Measurements from ENCODE around the gene LHFPL2. TPM values are rescaled to one million over a fixed set of nuclear protein-coding genes. Genes with fewer than 3 reads are reported as not detected.
A peak's percentile ranks its signal among the peaks of the same experiment; 100 is the strongest.

LHFPL2 gene
- total RNA-seq, 4 donors from 2014 or later, result 2.2 to 11.1 (median 6.2) TPM

DNA sequence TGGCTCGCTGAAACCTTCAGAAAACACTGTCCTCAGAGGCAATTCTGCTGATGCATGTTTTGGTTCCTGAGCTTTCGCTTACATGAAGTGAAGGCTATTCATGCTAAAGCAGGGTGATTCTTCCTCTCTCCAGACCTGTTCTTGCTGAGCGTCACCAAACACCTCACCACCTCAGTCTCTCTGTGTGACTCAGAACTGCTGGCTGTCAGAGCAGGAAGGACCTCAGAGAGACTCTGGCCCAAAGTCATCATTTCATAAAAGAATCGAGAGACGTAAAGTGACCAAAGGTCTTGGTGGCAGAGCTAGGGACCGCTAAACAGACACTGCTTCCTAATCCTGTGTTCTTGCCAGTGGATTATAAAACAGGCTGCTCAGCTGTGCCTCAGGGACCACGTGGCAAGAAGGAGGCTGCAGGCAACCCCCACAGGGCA lies 73.8 kb downstream of the LHFPL2 start:
- 62 to 63% methylated on average over 6 to 7 of the region's 7 CpGs for WGBS, 2 donors
- intact Hi-C loops (cut with DNase I), result no loop called here
- TF ChIP-seq POLR2A (IDR thresholded peaks at IDR 0.05), result no peak
- H3K27me3 ChIP-seq, result no peaks in the 10 kb centered on the region
- no peaks in the 10 kb centered on the region for H3K36me3 ChIP-seq
- H3K4me1 ChIP-seq, result peaks cover 0 to 35% (median 11%) of the 10 kb centered on the region in 3 donors
- DNase-seq, result no peak
- H3K27ac ChIP-seq, result peak overlapping the region in 2 of 4 donors; percentile 4 to 15
- no peaks in the 10 kb centered on the region for H3K9me3 ChIP-seq
- H3K4me3 ChIP-seq, result no peak overlapping the region

DNA sequence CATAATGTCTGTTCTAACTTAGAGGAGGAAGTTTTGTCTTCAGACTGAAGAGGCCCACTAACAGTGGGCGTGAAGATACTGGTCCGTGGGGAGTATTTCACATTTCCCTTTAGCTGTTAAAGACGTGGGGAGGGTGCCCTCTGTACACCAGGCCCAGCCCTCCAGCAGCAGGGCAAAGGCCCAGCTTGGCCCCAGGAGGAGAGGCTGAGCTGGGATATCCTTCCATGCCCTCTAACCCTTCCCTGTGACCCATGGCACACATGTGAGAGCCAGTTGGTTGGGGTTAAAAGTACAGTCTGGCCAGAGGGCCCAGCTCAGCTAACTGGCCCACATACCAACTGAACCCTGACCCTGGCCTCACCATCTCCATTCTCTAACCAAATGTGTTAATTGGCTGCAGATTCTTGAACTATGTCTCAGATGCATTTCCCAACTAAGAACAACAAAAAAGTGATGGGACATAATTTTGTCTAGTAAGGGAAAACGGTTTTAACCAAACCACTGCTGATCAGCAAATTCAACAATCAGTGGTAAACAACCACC lies 74.4 kb downstream of the LHFPL2 start:
- H3K9me3 ChIP-seq, result no peaks in the 10 kb centered on the region
- 44 to 58% methylated on average over 4 of the region's 4 CpGs for WGBS, 2 donors
- no peak for DNase-seq
- intact Hi-C loops (cut with DNase I), result no loop called here
- H3K27me3 ChIP-seq, result no peaks in the 10 kb centered on the region
- no peak for TF ChIP-seq POLR2A (IDR thresholded peaks at IDR 0.05)
- TF ChIP-seq, protein P1, sequence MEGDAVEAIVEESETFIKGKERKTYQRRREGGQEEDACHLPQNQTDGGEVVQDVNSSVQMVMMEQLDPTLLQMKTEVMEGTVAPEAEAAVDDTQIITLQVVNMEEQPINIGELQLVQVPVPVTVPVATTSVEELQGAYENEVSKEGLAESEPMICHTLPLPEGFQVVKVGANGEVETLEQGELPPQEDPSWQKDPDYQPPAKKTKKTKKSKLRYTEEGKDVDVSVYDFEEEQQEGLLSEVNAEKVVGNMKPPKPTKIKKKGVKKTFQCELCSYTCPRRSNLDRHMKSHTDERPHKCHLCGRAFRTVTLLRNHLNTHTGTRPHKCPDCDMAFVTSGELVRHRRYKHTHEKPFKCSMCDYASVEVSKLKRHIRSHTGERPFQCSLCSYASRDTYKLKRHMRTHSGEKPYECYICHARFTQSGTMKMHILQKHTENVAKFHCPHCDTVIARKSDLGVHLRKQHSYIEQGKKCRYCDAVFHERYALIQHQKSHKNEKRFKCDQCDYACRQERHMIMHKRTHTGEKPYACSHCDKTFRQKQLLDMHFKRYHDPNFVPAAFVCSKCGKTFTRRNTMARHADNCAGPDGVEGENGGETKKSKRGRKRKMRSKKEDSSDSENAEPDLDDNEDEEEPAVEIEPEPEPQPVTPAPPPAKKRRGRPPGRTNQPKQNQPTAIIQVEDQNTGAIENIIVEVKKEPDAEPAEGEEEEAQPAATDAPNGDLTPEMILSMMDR (IDR thresholded peaks at IDR 0.05), result no peak
- no peaks in the 10 kb centered on the region for H3K36me3 ChIP-seq
- H3K4me1 ChIP-seq, result peaks cover 0 to 40% (median 13%) of the 10 kb centered on the region in 3 donors
- peak overlapping the region in 1 of 4 donors; percentile 15 for H3K27ac ChIP-seq
- no peak overlapping the region for H3K4me3 ChIP-seq

DNA sequence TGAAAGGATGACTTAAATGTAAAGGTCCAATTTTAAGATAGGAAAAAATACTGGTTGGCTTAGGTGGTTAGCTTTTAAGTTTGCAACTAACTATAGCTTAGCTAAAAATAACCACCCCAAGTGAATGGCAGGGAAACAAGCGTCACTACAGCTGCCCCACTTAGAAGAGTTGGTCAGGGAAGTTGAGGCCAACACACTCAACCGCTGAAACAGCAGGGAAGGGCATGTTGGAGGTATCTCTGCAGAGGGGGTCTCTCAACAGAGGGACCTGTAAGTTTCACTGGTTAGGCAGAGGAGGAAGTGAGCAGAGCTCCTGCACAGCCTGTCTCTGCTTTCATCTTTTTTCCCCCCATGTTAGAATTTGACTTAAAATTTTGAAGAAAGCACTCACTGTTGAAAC lies 75.3 kb downstream of the LHFPL2 start:
- intact Hi-C loops (cut with DNase I), result no loop called here
- Histone ChIP-seq H3K4me1 (peaks cover 0 to 48% (median 13%) of the 10 kb centered on the region in 3 donors), H3K27ac (no peak overlapping the region), H3K9me3 (no peaks in the 10 kb centered on the region), H3K4me3 (no peak overlapping the region), H3K36me3 (no peaks in the 10 kb centered on the region), H3K27me3 (no peaks in the 10 kb centered on the region)
- no peak for TF ChIP-seq POLR2A (IDR thresholded peaks at IDR 0.05)
- TF ChIP-seq, protein P1 (IDR thresholded peaks at IDR 0.05), result no peak
- DNase-seq, result no peak
- WGBS, 2 donors, result 75 to 84% methylated on average over 2 of the region's 2 CpGs

DNA sequence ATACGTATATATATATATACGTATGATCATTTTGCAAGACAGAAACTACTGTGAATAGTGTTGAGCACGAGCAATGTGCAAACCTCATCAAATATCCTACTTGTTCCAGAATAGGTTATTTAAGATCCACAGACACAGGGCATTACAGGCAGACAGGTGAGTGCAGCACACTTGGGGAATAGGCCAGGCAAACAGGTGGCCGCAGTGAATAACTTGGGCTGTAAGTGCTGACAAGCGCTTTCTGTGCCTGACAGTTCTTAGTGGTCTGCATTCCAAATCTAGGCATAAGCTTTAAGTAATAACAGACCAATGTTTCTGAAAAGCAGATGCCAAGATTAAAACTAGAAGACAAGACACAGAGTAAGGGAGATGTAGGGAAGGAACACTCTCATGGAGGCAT lies 77.9 kb downstream of the LHFPL2 start:
- no peak overlapping the region for H3K4me3 ChIP-seq
- no peaks in the 10 kb centered on the region for H3K36me3 ChIP-seq
- no peak overlapping the region for H3K27ac ChIP-seq
- H3K9me3 ChIP-seq, result no peaks in the 10 kb centered on the region
- H3K27me3 ChIP-seq, result no peaks in the 10 kb centered on the region
- no peak for DNase-seq
- H3K4me1 ChIP-seq, result peaks cover 0 to 35% (median 5%) of the 10 kb centered on the region in 3 donors
- WGBS, 2 donors, result 79 to 90% methylated on average over 5 of the region's 5 CpGs
- intact Hi-C loops (cut with DNase I), result no loop called here
- TF ChIP-seq POLR2A (IDR thresholded peaks at IDR 0.05), result no peak
- TF ChIP-seq, protein P1 (IDR thresholded peaks at IDR 0.05), result no peak

DNA sequence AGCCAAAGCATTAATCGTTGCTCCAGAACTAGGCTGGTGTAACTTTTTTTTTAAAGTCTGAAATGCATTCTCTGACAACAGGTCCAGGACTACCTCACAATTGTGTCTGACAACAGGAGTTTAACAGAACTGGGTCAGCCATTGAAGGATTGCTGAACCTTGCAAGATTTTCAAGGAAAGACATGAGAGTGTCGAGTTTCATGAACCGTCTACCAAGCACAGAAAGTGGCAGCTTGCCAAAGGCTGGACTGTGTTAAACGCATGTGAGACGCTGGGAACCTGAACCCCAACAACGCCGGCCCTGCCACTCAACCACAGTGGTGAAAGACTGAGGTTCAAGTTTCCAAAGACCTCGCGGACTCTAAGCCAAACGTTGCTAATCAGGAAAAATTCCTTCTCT lies 79.1 kb downstream of the LHFPL2 start:
- Histone ChIP-seq H3K27ac (no peak overlapping the region), H3K4me3 (no peak overlapping the region), H3K4me1 (peaks cover 0 to 28% (median 5%) of the 10 kb centered on the region in 3 donors), H3K36me3 (no peaks in the 10 kb centered on the region), H3K27me3 (no peaks in the 10 kb centered on the region), H3K9me3 (no peaks in the 10 kb centered on the region)
- intact Hi-C loops (cut with DNase I), result no loop called here
- DNase-seq, result no peak
- WGBS, 2 donors, result 53 to 71% methylated on average over 10 of the region's 10 CpGs
- no peak for TF ChIP-seq POLR2A (IDR thresholded peaks at IDR 0.05)
- TF ChIP-seq, protein P1 (IDR thresholded peaks at IDR 0.05), result no peak

DNA sequence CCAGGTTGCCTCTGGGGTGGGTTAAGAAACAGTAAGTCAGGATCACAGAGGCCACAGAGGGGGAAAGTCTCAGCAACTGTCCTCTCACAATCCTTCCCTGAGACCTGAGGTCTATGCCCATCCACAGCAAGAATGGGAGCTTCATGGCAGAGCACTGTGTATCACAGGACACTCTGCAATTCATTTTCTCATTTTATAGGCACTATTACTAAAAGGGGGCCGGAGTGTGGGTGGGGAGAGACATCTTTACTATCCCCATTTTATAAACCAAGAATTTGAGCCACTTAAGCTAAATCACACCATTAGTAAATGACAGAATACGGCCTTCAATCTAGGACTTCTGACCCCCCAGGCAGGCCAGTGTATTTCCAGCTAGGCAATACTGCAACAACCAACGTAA lies 79.9 kb downstream of the LHFPL2 start:
- intact Hi-C loops (cut with DNase I), result no loop called here
- H3K27ac ChIP-seq, result peak overlapping the region in 2 of 4 donors; percentile 42 to 60
- WGBS, 2 donors, result 86 to 93% methylated on average over 2 to 3 of the region's 3 CpGs

More for the DNA sequence above, 79.9 kb downstream of the LHFPL2 start:
- Histone ChIP-seq H3K4me3 (no peak overlapping the region), H3K36me3 (no peaks in the 10 kb centered on the region), H3K27me3 (no peaks in the 10 kb centered on the region), H3K9me3 (no peaks in the 10 kb centered on the region), H3K4me1 (peaks cover 0 to 22% (median 5%) of the 10 kb centered on the region in 3 donors)
- TF ChIP-seq, protein P1 (IDR thresholded peaks at IDR 0.05), result no peak
- TF ChIP-seq POLR2A (IDR thresholded peaks at IDR 0.05), result no peak
- no peak for DNase-seq

Measured in esophagus squamous epithelium (tissue), 5 donors.